ENCODE measurements around the gene PGLYRP3.

- TF ChIP-seq MAX (IDR thresholded peaks at IDR 0.05): no peak
- TF ChIP-seq EP300 (IDR thresholded peaks at IDR 0.05; ENCODE audit: borderline replicate concordance): no peak
- TF ChIP-seq CREB1 (IDR thresholded peaks at IDR 0.05; ENCODE audit: low read depth): no peak
- TF ChIP-seq NFIC (IDR thresholded peaks at IDR 0.05): no peak
- no peak for TF ChIP-seq ZBTB7A (IDR thresholded peaks at IDR 0.05; ENCODE audit: low read depth)
- TF ChIP-seq, protein P1, sequence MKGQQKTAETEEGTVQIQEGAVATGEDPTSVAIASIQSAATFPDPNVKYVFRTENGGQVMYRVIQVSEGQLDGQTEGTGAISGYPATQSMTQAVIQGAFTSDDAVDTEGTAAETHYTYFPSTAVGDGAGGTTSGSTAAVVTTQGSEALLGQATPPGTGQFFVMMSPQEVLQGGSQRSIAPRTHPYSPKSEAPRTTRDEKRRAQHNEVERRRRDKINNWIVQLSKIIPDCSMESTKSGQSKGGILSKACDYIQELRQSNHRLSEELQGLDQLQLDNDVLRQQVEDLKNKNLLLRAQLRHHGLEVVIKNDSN (IDR thresholded peaks at IDR 0.05): no peak
- TF ChIP-seq EGR1 (IDR thresholded peaks at IDR 0.05): no peak
- TF ChIP-seq CEBPB (IDR thresholded peaks at IDR 0.05): no peak
- no peak for TF ChIP-seq TAF1 (IDR thresholded peaks at IDR 0.05; ENCODE audit: low read depth)
- TF ChIP-seq RAD21 (IDR thresholded peaks at IDR 0.05; ENCODE audit: low read depth): no peak
- TF ChIP-seq, protein P2, sequence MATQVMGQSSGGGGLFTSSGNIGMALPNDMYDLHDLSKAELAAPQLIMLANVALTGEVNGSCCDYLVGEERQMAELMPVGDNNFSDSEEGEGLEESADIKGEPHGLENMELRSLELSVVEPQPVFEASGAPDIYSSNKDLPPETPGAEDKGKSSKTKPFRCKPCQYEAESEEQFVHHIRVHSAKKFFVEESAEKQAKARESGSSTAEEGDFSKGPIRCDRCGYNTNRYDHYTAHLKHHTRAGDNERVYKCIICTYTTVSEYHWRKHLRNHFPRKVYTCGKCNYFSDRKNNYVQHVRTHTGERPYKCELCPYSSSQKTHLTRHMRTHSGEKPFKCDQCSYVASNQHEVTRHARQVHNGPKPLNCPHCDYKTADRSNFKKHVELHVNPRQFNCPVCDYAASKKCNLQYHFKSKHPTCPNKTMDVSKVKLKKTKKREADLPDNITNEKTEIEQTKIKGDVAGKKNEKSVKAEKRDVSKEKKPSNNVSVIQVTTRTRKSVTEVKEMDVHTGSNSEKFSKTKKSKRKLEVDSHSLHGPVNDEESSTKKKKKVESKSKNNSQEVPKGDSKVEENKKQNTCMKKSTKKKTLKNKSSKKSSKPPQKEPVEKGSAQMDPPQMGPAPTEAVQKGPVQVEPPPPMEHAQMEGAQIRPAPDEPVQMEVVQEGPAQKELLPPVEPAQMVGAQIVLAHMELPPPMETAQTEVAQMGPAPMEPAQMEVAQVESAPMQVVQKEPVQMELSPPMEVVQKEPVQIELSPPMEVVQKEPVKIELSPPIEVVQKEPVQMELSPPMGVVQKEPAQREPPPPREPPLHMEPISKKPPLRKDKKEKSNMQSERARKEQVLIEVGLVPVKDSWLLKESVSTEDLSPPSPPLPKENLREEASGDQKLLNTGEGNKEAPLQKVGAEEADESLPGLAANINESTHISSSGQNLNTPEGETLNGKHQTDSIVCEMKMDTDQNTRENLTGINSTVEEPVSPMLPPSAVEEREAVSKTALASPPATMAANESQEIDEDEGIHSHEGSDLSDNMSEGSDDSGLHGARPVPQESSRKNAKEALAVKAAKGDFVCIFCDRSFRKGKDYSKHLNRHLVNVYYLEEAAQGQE (IDR thresholded peaks at IDR 0.05; ENCODE audit: low read depth): no peak
- TF ChIP-seq YY1 (IDR thresholded peaks at IDR 0.05; ENCODE audit: low read depth): no peak
- TF ChIP-seq TEAD4 (IDR thresholded peaks at IDR 0.05): no peak
- no peak for TF ChIP-seq TCF12 (IDR thresholded peaks at IDR 0.05; ENCODE audit: low read depth)
Measured at GRCh38 chr1:153337980-153338853, 25.5 kb upstream of the PGLYRP3 start.

Measured in Ishikawa (cell line).